GM18526 (cell line): ENCODE measurements around the gene SMDT1.

ENCODE experiments used
- POLR2A ChIP-seq: IDR thresholded peaks from 3 replicates; pipeline ENCODE4 v1.6.1; 2011; ENCODE audit not compliant: insufficient read length; ENCODE audit errors: extremely low read depth

SMDT1 gene, protein sequence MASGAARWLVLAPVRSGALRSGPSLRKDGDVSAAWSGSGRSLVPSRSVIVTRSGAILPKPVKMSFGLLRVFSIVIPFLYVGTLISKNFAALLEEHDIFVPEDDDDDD

GRCh38 chr22:42079319-42080251 is at the start of gene SMDT1:
Gene SMDT1 (plus strand): TSS chr22:42079700. CDS start chr22:42079769, 69 bp downstream.
- peak; percentile 79 for TF ChIP-seq POLR2A

- no peak for TF ChIP-seq POLR2A
Measured at GRCh38 chr22:42033263-42034181, 46.0 kb upstream of the SMDT1 start.

DNA sequence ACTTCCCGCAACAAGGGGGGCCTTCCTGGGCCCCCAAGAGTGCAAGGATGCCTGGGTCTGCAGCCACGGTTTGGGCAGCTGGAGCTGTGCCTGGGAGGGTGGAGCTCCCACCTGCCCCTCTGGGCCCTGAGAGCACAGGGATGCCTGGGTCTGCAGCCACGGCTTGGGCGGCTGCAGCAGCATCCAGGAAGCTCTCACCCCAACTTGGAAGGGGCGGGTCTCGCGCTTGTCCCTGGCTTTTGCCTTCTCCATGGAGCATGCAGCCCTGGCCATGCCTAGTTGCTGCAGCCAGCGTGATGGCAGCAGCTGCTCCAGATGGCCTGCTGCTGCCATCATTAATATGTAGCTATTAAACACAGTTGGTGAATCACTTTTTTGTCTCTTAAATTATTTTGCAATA is 44.2 kb upstream of the SMDT1 start:
- no peak for TF ChIP-seq POLR2A

DNA sequence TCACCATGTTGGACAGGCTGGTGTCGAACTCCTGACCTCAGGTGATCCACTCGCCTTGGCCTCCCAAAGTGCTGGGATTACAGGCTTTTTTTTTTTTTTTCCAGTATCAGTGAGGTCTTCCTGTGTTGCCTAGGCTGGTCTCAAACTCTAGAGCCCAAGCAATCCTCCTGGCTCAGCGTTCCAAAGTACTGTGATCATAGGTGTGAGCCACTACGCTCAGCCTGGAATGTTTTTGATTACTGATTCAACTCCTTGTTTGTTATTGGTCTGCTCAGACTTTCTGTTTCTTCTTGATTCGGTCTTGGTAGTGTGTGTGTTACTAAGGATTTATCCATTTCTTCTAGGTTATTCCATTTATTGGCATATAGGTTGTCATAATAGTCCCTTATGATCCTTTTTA is 40.2 kb upstream of the SMDT1 start:
- TF ChIP-seq POLR2A: no peak

DNA sequence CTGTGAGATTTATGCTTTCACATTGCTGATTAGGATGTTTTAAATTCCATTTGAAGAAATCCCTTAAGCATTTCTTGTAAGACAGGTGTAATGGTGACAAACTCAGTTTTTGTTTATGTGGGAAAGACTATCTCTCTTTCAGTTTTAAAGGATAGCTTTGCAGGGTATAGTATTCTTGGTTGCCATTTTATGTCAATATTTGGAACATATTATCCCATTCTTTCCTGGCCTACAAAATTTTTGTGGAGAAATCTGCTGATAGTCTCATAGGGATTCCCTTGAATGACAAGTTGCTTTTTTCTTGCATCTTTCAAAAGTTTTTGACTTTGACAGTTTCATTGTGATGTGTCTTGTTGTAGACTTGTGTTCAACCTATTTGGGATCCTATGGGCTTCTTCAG is 37.7 kb upstream of the SMDT1 start:
- no peak for TF ChIP-seq POLR2A

DNA sequence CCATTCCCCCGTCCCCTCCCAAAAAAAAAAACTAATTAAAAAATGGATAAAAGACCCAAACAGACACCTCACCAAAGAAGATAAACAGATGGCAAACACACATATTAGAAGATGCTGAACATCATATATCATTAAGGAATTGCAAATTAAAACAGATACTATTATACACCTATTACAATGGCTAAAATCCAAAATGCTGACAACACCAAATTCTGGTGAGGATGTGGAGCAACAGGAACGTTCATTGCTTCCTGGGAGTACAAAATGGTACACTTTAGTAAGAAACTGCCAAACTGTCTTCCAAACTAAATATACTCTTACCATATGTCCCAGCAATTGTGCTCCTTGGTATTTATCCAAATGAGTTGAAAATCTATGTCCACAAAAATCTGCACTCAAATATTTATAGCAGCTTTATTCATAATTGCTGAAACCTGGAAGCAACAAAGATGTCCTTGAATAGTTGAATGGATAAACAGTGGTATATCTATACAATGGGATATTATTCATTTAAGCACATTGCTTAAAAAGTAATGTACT is 28.8 kb upstream of the SMDT1 start:
- no peak for TF ChIP-seq POLR2A

- no peak for TF ChIP-seq POLR2A
Measured at GRCh38 chr22:42052765-42053164, 26.7 kb upstream of the SMDT1 start.

DNA sequence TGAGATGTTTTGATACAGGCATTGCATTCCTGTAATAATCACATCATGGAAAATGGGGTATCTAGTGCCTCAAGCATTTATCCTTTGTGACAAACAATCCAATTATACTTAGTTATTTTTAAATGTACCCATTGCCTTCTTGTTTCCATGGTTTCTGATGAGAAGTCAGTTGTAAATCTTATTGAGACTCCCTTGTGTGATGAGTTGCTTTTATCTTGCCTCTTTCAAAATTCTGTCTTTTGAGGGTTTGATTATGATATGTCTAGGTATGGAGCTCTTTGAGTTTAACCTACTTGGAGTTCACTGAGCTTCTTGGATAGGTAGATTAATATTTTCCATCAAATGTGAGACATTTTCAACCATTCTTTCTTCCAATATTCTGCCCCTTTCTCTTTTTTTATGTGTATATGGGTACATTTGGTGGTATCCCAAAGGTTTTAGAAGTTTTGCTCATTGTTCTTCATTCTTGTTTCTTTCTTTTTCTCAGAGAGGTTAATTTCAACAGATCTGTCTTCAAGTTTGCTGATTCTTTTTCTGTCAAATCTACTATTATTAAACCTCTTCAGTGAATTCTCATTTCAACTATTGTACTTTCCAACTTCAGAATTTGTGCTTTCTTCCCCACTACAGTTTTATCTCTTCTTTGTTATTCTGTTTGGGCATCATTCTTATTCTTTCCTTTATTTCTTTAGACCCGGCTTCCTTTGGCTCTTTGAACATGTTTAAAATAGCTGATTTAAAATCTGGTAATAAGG is 22.6 kb upstream of the SMDT1 start:
- TF ChIP-seq POLR2A: no peak

- no peak for TF ChIP-seq POLR2A
Measured at GRCh38 chr22:42060489-42060888, 19.0 kb upstream of the SMDT1 start.

GRCh38 chr22:42061041-42061440 is 18.5 kb upstream of the SMDT1 start:
- TF ChIP-seq POLR2A: no peak

DNA sequence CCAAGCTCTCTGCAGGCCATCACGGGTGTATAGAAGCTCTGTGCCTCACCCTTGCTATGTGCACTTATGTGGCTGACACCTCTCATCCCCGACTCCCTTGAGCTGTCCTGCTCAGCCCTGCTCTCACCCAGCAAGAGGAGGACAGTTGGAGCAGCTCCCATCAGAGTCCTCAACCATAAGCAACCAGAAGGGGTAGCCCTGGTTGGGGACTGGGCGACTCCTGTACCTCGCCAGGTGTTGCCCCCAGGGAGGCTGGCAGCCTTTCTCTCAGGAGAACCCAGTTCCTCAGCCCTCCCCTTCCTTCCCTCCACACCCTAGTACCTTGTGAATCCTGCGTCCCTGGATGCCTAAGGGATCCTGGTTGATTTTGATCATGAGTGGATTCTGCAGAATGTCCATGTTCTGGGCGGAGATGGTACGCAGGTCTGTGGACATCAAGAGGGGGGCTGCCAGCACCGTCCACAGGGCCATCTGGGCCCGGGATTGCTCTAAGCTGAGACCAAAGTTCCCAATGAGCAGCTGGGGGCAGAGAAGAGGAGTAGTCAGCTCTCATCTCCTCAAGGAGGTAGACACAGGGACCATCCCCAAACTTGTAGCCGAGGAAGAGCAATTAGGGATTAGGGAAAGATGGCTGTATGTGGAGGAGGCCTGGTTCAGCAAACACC is 16.9 kb upstream of the SMDT1 start:
- no peak for TF ChIP-seq POLR2A

DNA sequence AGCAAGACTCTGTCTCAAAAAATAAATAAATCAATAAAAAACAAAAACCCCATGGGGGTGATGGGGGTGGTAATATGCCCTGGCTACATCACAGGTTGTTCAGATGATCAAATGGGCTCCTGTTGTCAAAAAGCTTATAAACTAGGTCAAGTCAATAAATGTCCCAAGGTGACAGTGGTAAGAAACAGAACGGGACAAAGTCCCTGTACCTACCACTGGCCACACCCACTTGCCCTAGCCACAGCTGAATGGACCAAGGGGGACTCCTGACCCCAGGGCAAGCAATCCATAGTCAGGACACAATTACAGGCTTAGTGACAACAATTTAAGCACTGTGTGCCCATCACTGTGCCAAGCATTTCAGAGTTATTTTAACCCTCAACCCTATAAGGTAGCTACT is 14.9 kb upstream of the SMDT1 start:
- no peak for TF ChIP-seq POLR2A

- no peak for TF ChIP-seq POLR2A
Measured at GRCh38 chr22:42065438-42066125, 13.9 kb upstream of the SMDT1 start.
